Hepatocyte (in vitro differentiated cells): Measurements from ENCODE around the gene STMN1. TPM values are rescaled to one million over a fixed set of nuclear protein-coding genes. Genes with fewer than 3 reads are reported as not detected.
A peak's percentile ranks its signal among the peaks of the same experiment; 100 is the strongest.

ENCODE experiments used
- DNase-seq: peaks from one replicate; pipeline ENCODE4 v3.0.0-alpha.2; 2016; ENCODE audit warnings: low spot score
- H2AFZ ChIP-seq: fragments of 200-600 bp; sonication (generic); 2 replicates; pipeline ENCODE4 v1.6.0; 2016; ENCODE audit warnings: antibody characterized with exemption, mild to moderate bottlenecking
- H3K27ac ChIP-seq: fragments of 200-600 bp; sonication (generic); 2 replicates; pipeline ENCODE4 v1.5.1; 2016; ENCODE audit warnings: mild to moderate bottlenecking
- H3K27me3 ChIP-seq: fragments of 200-600 bp; sonication (generic); 2 replicates; pipeline ENCODE4 v1.6.1; 2016
- H3K36me3 ChIP-seq: fragments of 200-600 bp; sonication (generic); replicated peaks from 2 replicates; pipeline ENCODE4 v1.5.1; 2016; ENCODE audit warnings: low read depth; ENCODE audit not compliant: insufficient read depth
- H3K4me1 ChIP-seq: fragments of 200-600 bp; sonication (generic); 2 replicates; pipeline ENCODE4 v1.5.1; 2016; ENCODE audit warnings: mild to moderate bottlenecking, moderate library complexity; ENCODE audit not compliant: insufficient read depth
- H3K4me2 ChIP-seq: fragments of 200-600 bp; sonication (generic); 2 replicates; pipeline ENCODE4 v1.6.0; 2016
- H3K4me3 ChIP-seq: fragments of 200-600 bp; sonication (generic); 2 replicates; pipeline ENCODE4 v1.5.1; 2016; ENCODE audit warnings: mild to moderate bottlenecking
- H3K79me2 ChIP-seq: fragments of 200-600 bp; sonication (generic); 2 replicates; pipeline ENCODE4 v1.6.0; 2017; ENCODE audit warnings: mild to moderate bottlenecking
- H3K9me2 ChIP-seq: fragments of 200-600 bp; sonication (generic); replicated peaks from 2 replicates; pipeline ENCODE4 v1.6.0; 2017; ENCODE audit warnings: mild to moderate bottlenecking; ENCODE audit not compliant: insufficient read depth
- H3K9me3 ChIP-seq: fragments of 200-600 bp; sonication (generic); 2 replicates; pipeline ENCODE4 v1.5.1; 2016; ENCODE audit warnings: low read depth, mild to moderate bottlenecking
- H4K20me1 ChIP-seq: fragments of 200-600 bp; sonication (generic); 2 replicates; pipeline ENCODE4 v1.6.0; 2016; ENCODE audit warnings: mild to moderate bottlenecking; ENCODE audit not compliant: insufficient read depth, poor library complexity, severe bottlenecking
- CTCF ChIP-seq: fragments of 200-600 bp; sonication (generic); IDR thresholded peaks from 2 replicates; pipeline ENCODE4 v1.5.1; 2016; ENCODE audit warnings: antibody characterized with exemption, mild to moderate bottlenecking; ENCODE audit not compliant: poor library complexity
- EZH2 ChIP-seq: fragments of 200-600 bp; sonication (generic); IDR thresholded peaks from 2 replicates; pipeline ENCODE4 v1.6.1; 2016; ENCODE audit warnings: antibody characterized with exemption, mild to moderate bottlenecking, borderline replicate concordance
- EZH2phosphoT487 ChIP-seq: fragments of 200-600 bp; sonication (generic); IDR thresholded peaks from one replicate; pipeline ENCODE4 v1.6.1; 2018; ENCODE audit warnings: antibody characterized with exemption, mild to moderate bottlenecking, low read depth, moderate library complexity; ENCODE audit not compliant: unreplicated experiment, severe bottlenecking
- WGBS: methylation state at CpG from one replicate; pipeline ENCODE4 v1.1.6; 2016; ENCODE audit warnings: low lambda C conversion rate; ENCODE audit errors: missing lambda C conversion rate; 5-methylcytosine and 5-hydroxymethylcytosine counted together
- polyA plus RNA-seq: library from polyadenylated mRNA; unstranded; fragments of >200 nt; fragmentation: Nextera tagmentation; extraction: Ambion mirVana; gene quantifications from 2 replicates; pipeline ENCODE4 v1.2.1, GENCODE V29; 2016
- total RNA-seq: library from RNA; depleted of rRNA; stranded (reverse); fragments of >200 nt; gene quantifications from 2 replicates; pipeline ENCODE4 v1.2.3, GENCODE V29; 2014

The STMN1 gene
- total and polyA plus RNA-seq, 2 experiments from 2014 or later: 104 to 338 TPM

- peaks cover 7% of the 10 kb centered on the region for H3K4me1 ChIP-seq
- WGBS: 2% methylated on average over 28 of the region's 32 CpGs
- no peak for TF ChIP-seq EZH2
- TF ChIP-seq CTCF: no peak
- no peak for TF ChIP-seq EZH2phosphoT487
- H3K9me3 ChIP-seq: no peaks in the 10 kb centered on the region
- peak overlapping the region; percentile 75 for H3K27ac ChIP-seq
- H3K9me2 ChIP-seq: no peaks in the 10 kb centered on the region
- H3K27me3 ChIP-seq: peaks cover 4% of the 10 kb centered on the region
- peak overlapping the region; percentile 82 for H2AFZ ChIP-seq
- DNase-seq: peak; percentile 19
- H4K20me1 ChIP-seq: no peaks in the 10 kb centered on the region
- no peaks in the 10 kb centered on the region for H3K79me2 ChIP-seq
- H3K4me2 ChIP-seq: peak overlapping the region; percentile 98
- peak overlapping the region; percentile 40 for H3K4me3 ChIP-seq
- H3K36me3 ChIP-seq: no peaks in the 10 kb centered on the region
These were observed 16.8 kb upstream of the STMN1 start for GRCh38 chr1:25922971-25923552.

- H3K4me1 ChIP-seq: peaks cover 7% of the 10 kb centered on the region
- H3K9me2 ChIP-seq: no peaks in the 10 kb centered on the region
- peaks cover 4% of the 10 kb centered on the region for H3K27me3 ChIP-seq
- TF ChIP-seq EZH2phosphoT487 (no peak), EZH2 (no peak), CTCF (no peak)
- no peaks in the 10 kb centered on the region for H3K36me3 ChIP-seq
- peak overlapping the region; percentile 98 for H3K4me2 ChIP-seq
- H3K4me3 ChIP-seq: peak overlapping the region; percentile 40
- peak overlapping the region; percentile 75 for H3K27ac ChIP-seq
- DNase-seq: peak; percentile 45
- H3K79me2 ChIP-seq: no peaks in the 10 kb centered on the region
- H2AFZ ChIP-seq: peak overlapping the region; percentile 82
- no peaks in the 10 kb centered on the region for H3K9me3 ChIP-seq
- WGBS: 11% methylated on average over 30 of the region's 49 CpGs
- no peaks in the 10 kb centered on the region for H4K20me1 ChIP-seq
These were observed 16.1 kb upstream of the STMN1 start for GRCh38 chr1:25922056-25922970.

- DNase-seq: no peak
- no peaks in the 10 kb centered on the region for H3K9me3 ChIP-seq
- H3K4me3 ChIP-seq: no peak overlapping the region
- H3K36me3 ChIP-seq: no peaks in the 10 kb centered on the region
- H3K79me2 ChIP-seq: no peaks in the 10 kb centered on the region
- H4K20me1 ChIP-seq: no peaks in the 10 kb centered on the region
- H3K27me3 ChIP-seq: no peaks in the 10 kb centered on the region
- peaks cover 4% of the 10 kb centered on the region for H3K4me1 ChIP-seq
- no peak for TF ChIP-seq EZH2
- TF ChIP-seq EZH2phosphoT487: no peak
- TF ChIP-seq CTCF: no peak
- H3K27ac ChIP-seq: no peak overlapping the region
- WGBS: 80% methylated on average over 11 of the region's 11 CpGs
- no peak overlapping the region for H3K4me2 ChIP-seq
- H3K9me2 ChIP-seq: no peaks in the 10 kb centered on the region
- H2AFZ ChIP-seq: no peak overlapping the region
These were observed 12.4 kb upstream of the STMN1 start for GRCh38 chr1:25918615-25919014.
